GM06990 (cell line): ENCODE measurements around the gene SASH1.

ENCODE experiments used
- DNase-seq: peaks from one replicate; pipeline ENCODE4 v3.0.0-alpha.2; 2011; ENCODE audit not compliant: insufficient read length; ENCODE audit errors: extremely low read depth
- H3K27me3 ChIP-seq: replicated peaks from 2 replicates; pipeline ENCODE4 v1.6.0; 2011; ENCODE audit warnings: low read length; ENCODE audit not compliant: control insufficient read depth, insufficient read depth
- H3K36me3 ChIP-seq: 2 replicates; pipeline ENCODE4 v1.5.1; 2011; ENCODE audit warnings: low read length; ENCODE audit not compliant: control insufficient read depth, insufficient read depth
- H3K4me3 ChIP-seq: replicated peaks from 2 replicates; pipeline ENCODE4 v1.5.1; 2011; ENCODE audit warnings: low read depth, mild to moderate bottlenecking, control low read depth, low read length
- TF ChIP-seq, protein P1 (sequence below): IDR thresholded peaks from 2 replicates; pipeline ENCODE4 v1.5.1; 2011; ENCODE audit warnings: low read length, control low read depth, mild to moderate bottlenecking, inconsistent platforms; ENCODE audit not compliant: insufficient read depth, poor library complexity, severe bottlenecking

The SASH1 gene

DNA sequence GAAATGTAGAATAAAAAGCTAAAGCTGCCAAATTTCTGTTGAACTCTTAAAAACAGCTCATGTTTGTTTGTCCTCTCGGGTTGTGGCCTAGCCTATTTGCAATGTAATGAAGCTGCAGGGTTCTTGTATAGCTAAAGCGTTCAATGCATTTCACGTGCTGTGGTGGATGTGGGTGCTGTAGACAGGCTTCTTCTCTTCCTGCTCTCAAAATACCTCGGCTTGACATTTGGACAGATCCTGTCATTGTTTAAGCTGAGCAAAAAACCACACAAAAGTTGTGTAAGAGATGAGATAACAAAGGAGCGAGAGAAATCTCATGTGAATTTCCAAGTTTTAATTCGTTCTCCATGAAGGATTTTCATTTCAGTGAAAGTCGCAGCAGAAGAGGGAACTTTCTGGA lies 207.9 kb downstream of the SASH1 start:
- Histone ChIP-seq H3K27me3 (no peaks in the 10 kb centered on the region), H3K4me3 (no peak overlapping the region), H3K36me3 (no peaks in the 10 kb centered on the region)
- DNase-seq = no peak
- TF ChIP-seq, protein P1, sequence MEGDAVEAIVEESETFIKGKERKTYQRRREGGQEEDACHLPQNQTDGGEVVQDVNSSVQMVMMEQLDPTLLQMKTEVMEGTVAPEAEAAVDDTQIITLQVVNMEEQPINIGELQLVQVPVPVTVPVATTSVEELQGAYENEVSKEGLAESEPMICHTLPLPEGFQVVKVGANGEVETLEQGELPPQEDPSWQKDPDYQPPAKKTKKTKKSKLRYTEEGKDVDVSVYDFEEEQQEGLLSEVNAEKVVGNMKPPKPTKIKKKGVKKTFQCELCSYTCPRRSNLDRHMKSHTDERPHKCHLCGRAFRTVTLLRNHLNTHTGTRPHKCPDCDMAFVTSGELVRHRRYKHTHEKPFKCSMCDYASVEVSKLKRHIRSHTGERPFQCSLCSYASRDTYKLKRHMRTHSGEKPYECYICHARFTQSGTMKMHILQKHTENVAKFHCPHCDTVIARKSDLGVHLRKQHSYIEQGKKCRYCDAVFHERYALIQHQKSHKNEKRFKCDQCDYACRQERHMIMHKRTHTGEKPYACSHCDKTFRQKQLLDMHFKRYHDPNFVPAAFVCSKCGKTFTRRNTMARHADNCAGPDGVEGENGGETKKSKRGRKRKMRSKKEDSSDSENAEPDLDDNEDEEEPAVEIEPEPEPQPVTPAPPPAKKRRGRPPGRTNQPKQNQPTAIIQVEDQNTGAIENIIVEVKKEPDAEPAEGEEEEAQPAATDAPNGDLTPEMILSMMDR = no peak

DNA sequence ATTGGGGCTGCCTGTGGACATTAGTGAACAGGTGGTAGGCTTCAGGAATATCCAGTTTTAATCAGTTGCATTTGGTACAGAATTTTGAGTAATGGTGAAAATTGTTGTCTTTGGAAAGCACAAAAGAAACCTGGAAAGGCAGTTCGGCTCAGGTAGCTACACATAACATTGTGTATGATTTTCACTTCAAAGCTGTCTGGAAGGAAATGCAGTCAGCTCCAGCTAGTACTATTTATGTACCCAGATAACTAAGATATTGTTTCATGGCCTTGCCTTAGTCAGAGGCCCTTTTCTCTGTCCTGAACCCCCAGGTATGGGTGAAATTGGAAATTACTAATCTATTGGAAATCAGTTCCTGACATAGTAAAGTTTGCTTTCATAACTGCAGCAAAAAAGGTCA lies 208.6 kb downstream of the SASH1 start:
- Histone ChIP-seq H3K27me3 (no peaks in the 10 kb centered on the region), H3K4me3 (no peak overlapping the region), H3K36me3 (no peaks in the 10 kb centered on the region)
- TF ChIP-seq, protein P1 = no peak
- no peak for DNase-seq

DNA sequence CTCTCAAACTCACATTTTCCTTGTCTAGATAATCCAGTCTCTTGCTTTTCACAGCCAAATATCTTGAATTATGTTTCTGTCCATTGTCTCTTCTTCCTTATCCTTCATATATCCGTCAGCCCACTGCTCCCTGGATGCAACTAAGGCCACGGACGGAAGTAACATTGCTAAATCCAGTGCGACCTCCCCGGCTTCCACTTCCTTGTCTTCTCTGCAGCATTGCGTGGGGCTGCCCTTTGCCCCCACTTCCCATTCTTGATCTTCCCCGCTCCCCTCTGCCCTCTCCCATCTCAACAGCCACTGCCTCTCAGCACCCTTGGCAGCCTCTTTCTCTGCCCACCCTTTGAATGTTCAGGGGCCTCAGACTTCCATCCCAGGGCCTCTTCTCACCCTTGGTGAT lies 213.8 kb downstream of the SASH1 start:
- no peaks in the 10 kb centered on the region for H3K27me3 ChIP-seq
- no peaks in the 10 kb centered on the region for H3K36me3 ChIP-seq
- DNase-seq = no peak
- TF ChIP-seq, protein P1 = no peak
- no peak overlapping the region for H3K4me3 ChIP-seq

DNA sequence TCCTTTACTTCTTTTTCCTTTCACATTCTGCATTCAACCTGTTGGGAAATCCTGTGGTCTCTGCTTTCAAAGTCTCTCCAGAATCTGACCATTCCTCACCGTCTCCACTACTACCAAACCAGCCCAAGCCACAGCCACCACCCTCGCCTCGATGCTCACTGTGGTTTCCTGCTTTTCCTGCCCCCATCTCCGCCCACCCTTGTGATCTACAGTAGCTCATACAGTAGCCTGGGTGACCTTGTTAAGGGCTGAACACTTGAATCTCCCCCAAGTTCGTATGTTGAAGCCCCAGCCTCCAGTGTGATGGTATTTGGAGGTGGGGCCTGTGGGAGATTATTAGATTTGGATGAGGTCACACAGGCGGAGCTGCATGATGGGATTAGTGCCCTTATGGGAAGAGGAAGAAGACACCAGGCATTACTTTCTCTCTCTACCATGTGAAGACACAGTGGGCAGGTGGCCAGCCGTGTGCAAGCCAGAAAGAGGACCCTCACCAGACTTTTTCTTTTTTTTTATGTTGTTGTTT lies 215.2 kb downstream of the SASH1 start:
- TF ChIP-seq, protein P1 = no peak
- peak; percentile 18 for DNase-seq
- no peaks in the 10 kb centered on the region for H3K36me3 ChIP-seq
- H3K27me3 ChIP-seq = no peaks in the 10 kb centered on the region
- H3K4me3 ChIP-seq = no peak overlapping the region

DNA sequence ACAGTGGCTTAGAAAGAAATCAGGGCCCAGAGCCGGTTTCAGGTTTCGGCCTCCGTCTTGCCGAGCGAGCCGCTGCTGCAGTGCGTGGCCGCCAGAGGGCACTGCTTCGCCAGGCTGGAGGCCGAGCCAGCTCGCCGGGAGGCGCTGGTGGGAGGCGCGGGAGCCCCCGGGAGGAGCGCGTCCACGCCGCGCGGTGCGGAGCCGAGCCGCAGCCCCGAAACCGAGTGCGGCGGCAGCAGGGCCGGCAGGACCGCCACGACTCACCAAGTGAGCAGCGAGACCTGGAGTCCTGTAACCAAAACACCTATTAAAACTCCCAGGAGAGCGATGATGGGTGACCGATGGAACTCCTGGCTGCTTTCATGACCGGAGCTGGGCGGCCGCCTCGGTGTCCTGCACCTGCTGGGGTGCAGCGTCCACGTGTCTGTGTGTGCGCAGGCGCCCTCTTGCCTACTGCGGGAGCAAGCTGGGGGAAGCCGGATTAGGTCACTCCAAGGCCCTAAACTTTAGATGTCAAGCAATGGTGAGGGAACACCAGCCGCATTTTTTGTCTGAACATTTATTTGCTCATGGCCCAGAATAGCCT lies 217.3 kb downstream of the SASH1 start:
- peak; percentile 78 for DNase-seq
- peak overlapping the region; percentile 32 for H3K4me3 ChIP-seq
- H3K27me3 ChIP-seq = no peaks in the 10 kb centered on the region
- TF ChIP-seq, protein P1 = peak; percentile 91
- no peaks in the 10 kb centered on the region for H3K36me3 ChIP-seq

DNA sequence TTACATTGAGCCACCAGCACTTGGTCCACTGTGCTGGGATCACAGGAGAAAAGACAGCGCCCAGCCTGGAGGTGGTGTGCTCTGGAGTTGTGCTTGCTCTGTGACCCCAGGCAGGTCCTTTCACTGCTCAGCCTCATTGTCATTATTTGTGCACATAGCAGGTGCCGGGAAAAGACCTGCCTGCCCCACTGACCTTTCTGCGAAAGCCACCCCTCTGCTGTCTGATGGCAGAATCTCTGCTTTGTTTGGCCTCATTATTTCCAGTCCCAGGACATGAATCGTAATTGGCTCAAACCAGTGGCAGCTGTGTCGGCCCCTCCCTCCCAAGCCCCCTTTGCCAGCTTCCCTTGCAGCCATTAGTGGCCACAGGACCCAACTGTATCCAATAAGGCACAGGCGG lies 219.0 kb downstream of the SASH1 start:
- no peak overlapping the region for H3K4me3 ChIP-seq
- TF ChIP-seq, protein P1 = no peak
- H3K36me3 ChIP-seq = no peaks in the 10 kb centered on the region
- H3K27me3 ChIP-seq = no peaks in the 10 kb centered on the region; the same call in 1 of the 2 replicates
- DNase-seq = no peak
